CD14-positive monocyte (primary cell): ENCODE measurements around the gene WFDC5. TPM values are rescaled to one million over a fixed set of nuclear protein-coding genes. Genes with fewer than 3 reads are reported as not detected.
A peak's percentile ranks its signal among the peaks of the same experiment; 100 is the strongest.

Experiments
- DNase-seq, 3 donors: peaks; one replicate each; pipeline ENCODE4 v3.0.0-alpha.2; 2011 to 2022
- H2AFZ ChIP-seq: 2 replicates; pipeline ENCODE4 v1.6.0; 2012; ENCODE audit warnings: mild to moderate bottlenecking, low read depth, low read length, inconsistent platforms; ENCODE audit not compliant: insufficient read depth, poor library complexity, severe bottlenecking
- H3K27ac ChIP-seq, 2 donors: 1 replicate in 1 of 2; 2 replicates in 1 of 2; pipeline ENCODE4 v1.5.1; 2012 to 2013; ENCODE audit warnings: low read length in 2 of 2, control low read depth in 1 of 2, inconsistent platforms in 1 of 2, low read depth in 1 of 2, mild to moderate bottlenecking in 1 of 2
- H3K27me3 ChIP-seq, 2 donors: one replicate each; pipeline versions ENCODE4 v1.6.0 to v1.6.1; 2011 to 2013; ENCODE audit warnings: low read length in 2 of 2; ENCODE audit not compliant: control insufficient read depth in 2 of 2, insufficient read depth in 2 of 2
- H3K36me3 ChIP-seq, 2 donors: replicated peaks in 1 of 2; 1 replicate in 1 of 2; 2 replicates in 1 of 2; pipeline versions ENCODE4 v1.5.1 to v1.6.1; 2012 to 2013; ENCODE audit warnings: low read length in 2 of 2, control low read depth in 1 of 2, inconsistent platforms in 1 of 2, mild to moderate bottlenecking in 1 of 2; ENCODE audit not compliant: insufficient read depth in 2 of 2, control insufficient read depth in 1 of 2
- H3K4me1 ChIP-seq, 2 donors: 1 replicate in 1 of 2; 2 replicates in 1 of 2; pipeline versions ENCODE4 v1.5.1 to v1.6.1; 2012 to 2013; ENCODE audit warnings: low read length in 2 of 2, control low read depth in 1 of 2, inconsistent platforms in 1 of 2, mild to moderate bottlenecking in 1 of 2, moderate library complexity in 1 of 2; ENCODE audit not compliant: insufficient read depth in 2 of 2, control insufficient read depth in 1 of 2
- H3K4me2 ChIP-seq: replicated peaks from 2 replicates; pipeline ENCODE3; 2012; ENCODE audit warnings: low read length, moderate library complexity, mild to moderate bottlenecking; ENCODE audit not compliant: poor library complexity, severe bottlenecking; ENCODE audit errors: extremely low read depth
- H3K4me3 ChIP-seq, 3 experiments: fragments of 200-600 bp in 1 of 3; sonication (generic) in 1 of 3; replicated peaks in 1 of 3; 1 replicate in 2 of 3; 2 replicates in 1 of 3; pipeline ENCODE4 v1.5.1; 2011 to 2013; ENCODE audit warnings: low read length in 3 of 3, mild to moderate bottlenecking in 3 of 3, control low read depth in 2 of 3, low read depth in 2 of 3, inconsistent platforms in 1 of 3, moderate library complexity in 1 of 3
- H3K79me2 ChIP-seq: 2 replicates; pipeline ENCODE4 v1.6.0; 2012; ENCODE audit warnings: mild to moderate bottlenecking, control low read depth, inconsistent platforms, low read length, moderate library complexity; ENCODE audit not compliant: insufficient read depth
- H3K9ac ChIP-seq: 2 replicates; pipeline ENCODE4 v1.6.0; 2017; ENCODE audit warnings: low read length, mild to moderate bottlenecking; ENCODE audit not compliant: insufficient read depth, poor library complexity, severe bottlenecking
- H3K9me3 ChIP-seq, 2 donors: replicated peaks in 1 of 2; 1 replicate in 1 of 2; 2 replicates in 1 of 2; pipeline versions ENCODE4 v1.5.1 to v1.6.1; 2012 to 2013; ENCODE audit warnings: low read length in 2 of 2, control low read depth in 1 of 2; ENCODE audit not compliant: control insufficient read depth in 1 of 2, insufficient read depth in 1 of 2
- H4K20me1 ChIP-seq: 2 replicates; pipeline ENCODE4 v1.6.0; 2012; ENCODE audit warnings: mild to moderate bottlenecking, low read length, control low read depth, moderate library complexity; ENCODE audit not compliant: insufficient read depth
- H3K27ac Mint-ChIP-seq, 7 donors: one replicate each; pipeline ENCODE4 v1.8.0; 2020; ENCODE audit warnings: mild to moderate bottlenecking in 7 of 7, mixed read lengths in 7 of 7, moderate library complexity in 6 of 7, inconsistent platforms in 2 of 7
- H3K27me3 Mint-ChIP-seq, 3 donors: one replicate each; pipeline ENCODE4 v1.8.0; 2021 to 2022; ENCODE audit warnings: low read depth in 3 of 3, mild to moderate bottlenecking in 3 of 3, mixed read lengths in 3 of 3, moderate library complexity in 3 of 3, inconsistent platforms in 1 of 3
- H3K36me3 Mint-ChIP-seq, 2 donors: one replicate each; pipeline ENCODE4 v1.8.0; 2020; ENCODE audit warnings: mixed read lengths in 2 of 2, inconsistent platforms in 1 of 2, mild to moderate bottlenecking in 1 of 2
- H3K4me1 Mint-ChIP-seq: one replicate; pipeline ENCODE4 v1.8.0; 2020; ENCODE audit warnings: mild to moderate bottlenecking, mixed read lengths
- H3K4me3 Mint-ChIP-seq, 2 donors: one replicate each; pipeline ENCODE4 v1.8.0; 2020; ENCODE audit warnings: mild to moderate bottlenecking in 2 of 2, mixed read lengths in 2 of 2, moderate library complexity in 1 of 2
- H3K9me3 Mint-ChIP-seq, 7 donors: one replicate each; pipeline ENCODE4 v1.8.0; 2020 to 2022; ENCODE audit warnings: mixed read lengths in 7 of 7, mild to moderate bottlenecking in 6 of 7, moderate library complexity in 6 of 7, inconsistent platforms in 2 of 7
- CTCF ChIP-seq: fragments of 200-600 bp; IDR thresholded peaks from one replicate; pipeline ENCODE4 v1.8.0; 2022; ENCODE audit warnings: antibody characterized with exemption, mild to moderate bottlenecking
- WGBS: methylation state at CpG from one replicate; pipeline ENCODE4 v1.1.5; 2013; ENCODE audit warnings: missing lambda C conversion rate; ENCODE audit not compliant: insufficient coverage; 5-methylcytosine and 5-hydroxymethylcytosine counted together
- intact Hi-C, 2 donors: fragments of 100-400 bp; cut with micrococcal nuclease; formaldehyde crosslinking; loops; one replicate each; pipeline versions ENCODE4 v1.15.0 to v1.15.1; 2023
- polyA plus RNA-seq, 3 donors: library from polyadenylated mRNA; depleted of rRNA in 1 of 3; unstranded in 2 of 3; stranded (reverse) in 1 of 3; fragments of 300-500 nt in 2 of 3; fragments of >200 nt in 1 of 3; fragmentation: Illumina TruSeq in 2 of 3; gene quantifications; 1 replicate in 2 of 3; 2 replicates in 1 of 3; pipeline ENCODE4 v1.2.3, GENCODE V29; 2012 to 2021

Gene WFDC5
- polyA plus RNA-seq, 3 donors: not detected

- Histone ChIP-seq H3K9me3 (no peaks in the 10 kb centered on the region), H3K4me3 (no peak overlapping the region), H3K36me3 (no peaks in the 10 kb centered on the region), H3K9ac (no peak overlapping the region), H3K27me3 (peaks cover 2 to 3% of the 10 kb centered on the region in 2 donors), H4K20me1 (no peaks in the 10 kb centered on the region), H3K4me2 (no peak overlapping the region), H2AFZ (no peak overlapping the region), H3K4me1 (no peaks in the 10 kb centered on the region), H3K27ac (no peak overlapping the region), H3K79me2 (no peaks in the 10 kb centered on the region)
- no peak for DNase-seq
- no peak overlapping the region for H3K27ac Mint-ChIP-seq
- H3K4me1 Mint-ChIP-seq: no peaks in the 10 kb centered on the region
- no CpG with 5 or more reads among the region's 2 CpGs for WGBS
- H3K27me3 Mint-ChIP-seq: peaks cover 13 to 31% (median 13%) of the 10 kb centered on the region in 3 donors
- no peaks in the 10 kb centered on the region for H3K9me3 Mint-ChIP-seq
- no peak for TF ChIP-seq CTCF
- peak overlapping the region in 1 of 2 donors; percentile 28 for H3K4me3 Mint-ChIP-seq
- intact Hi-C loops: no loop called here
- H3K36me3 Mint-ChIP-seq: no peaks in the 10 kb centered on the region
These were observed 3.1 kb upstream of the WFDC5 start for GRCh38 chr20:45118028-45118427.

GRCh38 chr20:45117581-45117980 is 2.6 kb upstream of the WFDC5 start:
- no peaks in the 10 kb centered on the region for H3K36me3 Mint-ChIP-seq
- H3K9me3 Mint-ChIP-seq: no peaks in the 10 kb centered on the region
- peaks cover 12 to 31% (median 14%) of the 10 kb centered on the region in 3 donors for H3K27me3 Mint-ChIP-seq
- Histone ChIP-seq H2AFZ (no peak overlapping the region), H4K20me1 (no peaks in the 10 kb centered on the region), H3K4me1 (no peaks in the 10 kb centered on the region), H3K9ac (no peak overlapping the region), H3K4me3 (no peak overlapping the region), H3K36me3 (no peaks in the 10 kb centered on the region), H3K4me2 (no peak overlapping the region), H3K9me3 (no peaks in the 10 kb centered on the region), H3K27ac (no peak overlapping the region), H3K27me3 (peaks cover 2 to 3% of the 10 kb centered on the region in 2 donors), H3K79me2 (no peaks in the 10 kb centered on the region)
- 89% methylated on average over 4 of the region's 4 CpGs for WGBS
- no peak for DNase-seq
- no peaks in the 10 kb centered on the region for H3K4me1 Mint-ChIP-seq
- no peak overlapping the region for H3K4me3 Mint-ChIP-seq
- intact Hi-C loops: no loop called here
- H3K27ac Mint-ChIP-seq: no peak overlapping the region
- no peak for TF ChIP-seq CTCF
